K562 (cell line): Measurements from ENCODE around the gene IL5. TPM values are rescaled to one million over a fixed set of nuclear protein-coding genes. Genes with fewer than 3 reads are reported as not detected.

Source experiments
- ATAC-seq: fragments of 200-7000 bp; cut with Tn5 transposase; 3 replicates; pipeline ENCODE4 v1.9.1; 2020; ENCODE audit warnings: moderate library complexity
- BruUV-seq: library from RNA; stranded (reverse); fragments of 400-500 nt; replicated peaks from 2 replicates; lab custom pipeline; 2021; lab: Mats Ljungman, UMichigan
- CTCF ChIA-PET: fragments of 300-600 bp; formaldehyde crosslinking; extraction: SDS; loops from one replicate; lab custom pipeline; 2021; ENCODE audit warnings: low intra/inter-chr PET ratio; lab: Yijun Ruan, JAX
- POLR2A ChIA-PET: fragments of 300-600, 350-650 bp; sonication (Branson Sonifier 250); formaldehyde crosslinking; extraction: SDS; loops from one replicate; lab custom pipeline; 2021; ENCODE audit warnings: antibody characterized with exemption, inconsistent platforms; lab: Yijun Ruan, JAX
- DNase-seq, 4 experiments: peaks; one replicate each; pipeline versions ENCODE4 v3.0.0 to v3.0.0-alpha.2; 2011 to 2018; ENCODE audit warnings: low spot score in 3 of 4, mixed read lengths in 3 of 4; ENCODE audit errors: extremely low read depth in 1 of 4
- FAIRE-seq: peaks from 2 replicates; lab custom pipeline; 2011; peaks lifted over from hg19 to GRCh38; lab: Jason Lieb, UNC
- H2AFZ ChIP-seq: 2 replicates; pipeline ENCODE4 v1.6.0; 2011; ENCODE audit warnings: low read depth, low read length, control low read depth, inconsistent platforms
- H3K27ac ChIP-seq: fragments of 200-600 bp; 3 replicates; pipeline ENCODE4 v1.8.0; 2011; ENCODE audit warnings: low read depth, mild to moderate bottlenecking, control low read depth, inconsistent platforms, low read length, moderate library complexity, mixed read lengths; ENCODE audit errors: extremely low read depth
- H3K27me3 ChIP-seq, 2 experiments: fragments of 300-600 bp in 1 of 2; 2 replicates in 1 of 2; 3 replicates in 1 of 2; pipeline versions ENCODE4 v1.6.0 to v1.8.0; 2011; ENCODE audit warnings: inconsistent platforms in 2 of 2, low read length in 2 of 2, mild to moderate bottlenecking in 1 of 2, mixed read lengths in 1 of 2, moderate library complexity in 1 of 2; ENCODE audit not compliant: control insufficient read depth in 2 of 2, insufficient read depth in 2 of 2
- H3K36me3 ChIP-seq: fragments of 300-600 bp; 3 replicates; pipeline ENCODE4 v1.8.0; 2011; ENCODE audit warnings: mild to moderate bottlenecking, low read length, inconsistent platforms; ENCODE audit not compliant: control insufficient read depth, insufficient read depth
- H3K4me1 ChIP-seq, 2 experiments: fragments of 200-600 bp in 1 of 2; replicated peaks in 1 of 2; 2 replicates in 1 of 2; 3 replicates in 1 of 2; pipeline versions ENCODE4 v1.5.1 to v1.8.0; 2011; ENCODE audit warnings: inconsistent platforms in 2 of 2, low read length in 2 of 2, mild to moderate bottlenecking in 1 of 2, mixed read lengths in 1 of 2, moderate library complexity in 1 of 2; ENCODE audit not compliant: control insufficient read depth in 2 of 2, insufficient read depth in 2 of 2
- H3K4me2 ChIP-seq: 2 replicates; pipeline ENCODE4 v1.6.1; 2011; ENCODE audit warnings: low read length, control low read depth, inconsistent platforms, mixed read lengths; ENCODE audit not compliant: insufficient read depth
- H3K4me3 ChIP-seq: fragments of 200-600 bp; sonication (generic), shearing (Covaris generic); 2 replicates; pipeline ENCODE4 v1.5.1; 2016; ENCODE audit warnings: control low read depth, inconsistent platforms
- H3K79me2 ChIP-seq: fragments of 200-600 bp; 3 replicates; pipeline ENCODE4 v1.8.0; 2011; ENCODE audit warnings: low read length, inconsistent platforms; ENCODE audit not compliant: control insufficient read depth, insufficient read depth
- H3K9ac ChIP-seq, 2 experiments: 2 replicates each; pipeline versions ENCODE4 v1.6.0 to v1.6.1; 2011; ENCODE audit warnings: low read depth in 2 of 2, low read length in 2 of 2, control low read depth in 1 of 2, inconsistent platforms in 1 of 2, mild to moderate bottlenecking in 1 of 2, mixed read lengths in 1 of 2; ENCODE audit not compliant: insufficient read depth in 1 of 2
- H3K9me1 ChIP-seq: one replicate; pipeline ENCODE4 v1.6.0; 2011; ENCODE audit warnings: inconsistent platforms, mild to moderate bottlenecking, low read length, moderate library complexity; ENCODE audit not compliant: control insufficient read depth, insufficient read depth
- H3K9me3 ChIP-seq: replicated peaks from 2 replicates; pipeline ENCODE4 v1.5.1; 2011; ENCODE audit warnings: low read depth, low read length, inconsistent platforms; ENCODE audit not compliant: control insufficient read depth, insufficient read depth
- H4K20me1 ChIP-seq: replicated peaks from 2 replicates; pipeline ENCODE4 v1.6.1; 2011; ENCODE audit warnings: low read length, inconsistent platforms, mixed read lengths; ENCODE audit not compliant: control insufficient read depth, insufficient read depth
- ARNT ChIP-seq, 2 experiments: fragments of 450-650 bp; IDR thresholded peaks; 2 replicates each; pipeline ENCODE4 v1.6.1; 2016; ENCODE audit warnings: mild to moderate bottlenecking in 1 of 2
- CBFA2T2 ChIP-seq: fragments of 450-650 bp; conservative IDR thresholded peaks from 2 replicates; pipeline ENCODE4 v1.6.1; 2017; ENCODE audit warnings: mild to moderate bottlenecking
- CBFA2T3 ChIP-seq: fragments of 450-650 bp; IDR thresholded peaks from 2 replicates; pipeline ENCODE4 v1.6.1; 2017
- CBX5 ChIP-seq: IDR thresholded peaks from 2 replicates; pipeline ENCODE4 v1.6.1; 2014; ENCODE audit warnings: low read depth, borderline replicate concordance
- DACH1 ChIP-seq: fragments of 450-650 bp; IDR thresholded peaks from 2 replicates; pipeline ENCODE4 v1.6.1; 2018; ENCODE audit not compliant: partially characterized antibody
- DPF2 ChIP-seq: fragments of 450-650 bp; IDR thresholded peaks from 2 replicates; pipeline ENCODE4 v1.6.1; 2016
- EP300 ChIP-seq: IDR thresholded peaks from 2 replicates; pipeline ENCODE4 v1.6.1; 2012; ENCODE audit warnings: low read length, improper control_type of control experiment
- GABPA ChIP-seq: fragments of 200-800 bp; sonication (Bioruptor generic); conservative IDR thresholded peaks from 2 replicates; pipeline ENCODE4 v1.6.1; 2016; ENCODE audit warnings: low read depth, missing genetic modification characterization, missing compliant biosample characterization
- KDM5B ChIP-seq: fragments of 200-600 bp; sonication (generic); IDR thresholded peaks from 2 replicates; pipeline ENCODE4 v1.6.1; 2012; ENCODE audit warnings: low read depth, mild to moderate bottlenecking, moderate library complexity, low read length, control low read depth, inconsistent platforms; ENCODE audit not compliant: insufficient replicate concordance
- MTA2 ChIP-seq: fragments of 450-650 bp; IDR thresholded peaks from 2 replicates; pipeline ENCODE4 v1.6.1; 2016; ENCODE audit warnings: low read depth
- NCOA1 ChIP-seq: fragments of 450-650 bp; IDR thresholded peaks from 2 replicates; pipeline ENCODE4 v1.6.1; 2016; ENCODE audit warnings: low read depth
- PRMT5 ChIP-seq: sonication (generic); formaldehyde crosslinking; IDR thresholded peaks from 2 replicates; pipeline ENCODE4 v1.5.0; 2020; ENCODE audit warnings: missing genetic modification reagents
- RCOR1 ChIP-seq, 2 experiments: IDR thresholded peaks; 2 replicates each; pipeline ENCODE4 v1.6.1; 2012; ENCODE audit warnings: low read depth in 2 of 2, low read length in 2 of 2, borderline replicate concordance in 1 of 2, improper control_type of control experiment in 1 of 2
- SMARCE1 ChIP-seq: fragments of 450-650 bp; IDR thresholded peaks from 2 replicates; pipeline ENCODE4 v1.7.1; 2016; ENCODE audit warnings: mild to moderate bottlenecking
- YBX1 ChIP-seq: fragments of 450-650 bp; IDR thresholded peaks from 2 replicates; pipeline ENCODE4 v1.7.1; 2016; ENCODE audit warnings: mild to moderate bottlenecking
- ZNF318 ChIP-seq, 2 experiments: fragments of 450-650 bp; IDR thresholded peaks; 2 replicates each; pipeline ENCODE4 v1.6.1; 2016; ENCODE audit warnings: mild to moderate bottlenecking in 2 of 2, borderline replicate concordance in 1 of 2, low read depth in 1 of 2, moderate library complexity in 1 of 2
- WGBS: fragments of 100-300 bp; shearing (Covaris generic); methylation state at CpG from one replicate; pipeline ENCODE4 v1.1.6; 2016; ENCODE audit warnings: low coverage, mixed read lengths; ENCODE audit not compliant: insufficient coverage; ENCODE audit errors: missing lambda C conversion rate; 5-methylcytosine and 5-hydroxymethylcytosine counted together
- in situ Hi-C: fragments of 300-500 bp; cut with MboI; formaldehyde crosslinking; loops from 4 replicates; pipeline ENCODE4 v1.15.0; 2018; ENCODE audit warnings: inconsistent platforms, mixed read lengths
- intact Hi-C: fragments of 100-400 bp; cut with micrococcal nuclease; formaldehyde crosslinking; loops from 2 replicates; pipeline ENCODE4 v1.14.2; 2022
- polyA plus RNA-seq, 8 experiments: library from polyadenylated mRNA; depleted of rRNA in 4 of 8; stranded (reverse) in 5 of 8; unstranded in 3 of 8; fragments of >200 nt; fragmentation: Nextera tagmentation in 2 of 8; fragmentation: Illumina TruSeq in 1 of 8; extraction: Ambion mirVana in 2 of 8; extraction: Trizol in 1 of 8; gene quantifications; 2 replicates each; pipeline versions ENCODE4 v1.2.1 to v1.2.3, GENCODE V29; 2011 to 2014; ENCODE audit warnings: inconsistent platforms in 1 of 8, missing spikeins in 1 of 8
- total RNA-seq, 7 experiments: library from RNA; depleted of rRNA in 6 of 7; stranded (reverse); fragments of >200 nt in 6 of 7; fragmentation: Illumina TruSeq in 2 of 7; extraction: Trizol in 2 of 7; gene quantifications; 2 replicates each; pipeline versions ENCODE4 v1.2.1 to v1.2.3, GENCODE V29; 2011 to 2021; ENCODE audit warnings: low replicate concordance in 1 of 7

The IL5 gene
- total and polyA plus RNA-seq, 9 of the 15 experiments (the other 6 are each of a cell fraction or from before 2014, with no cell fraction given), result 0.44 TPM; not detected in 8

GRCh38 chr5:132528866-132529634 lies 14.3 kb downstream of the IL5 start:
- FAIRE-seq (peak; percentile 76), ATAC-seq (peak; percentile 7; the same call in 2 of the 3 replicates), DNase-seq (peak in 2 of 4 experiments; percentile 33 to 54)
- ChIA-PET CTCF (interaction anchor here (1.1 kb wide), 1 partner anchor 292 kb away, joined by 3 read pairs; no protein-coding TSS in a partner anchor), POLR2A (no interaction called here)
- H3K4me3 ChIP-seq, result no peak overlapping the region
- H3K9me1 ChIP-seq, result no peaks in the 10 kb centered on the region
- H3K27me3 ChIP-seq, result no peaks in the 10 kb centered on the region
- no peaks in the 10 kb centered on the region for H4K20me1 ChIP-seq
- BruUV-seq, result no TSS peak
- 0 out of 2 replicates have a peak overlapping the region, but pooled peaks have one; percentile 15 for H2AFZ ChIP-seq
- H3K9ac ChIP-seq, result no peak overlapping the region
- peak overlapping the region; percentile 10; the same call in 1 of the 2 replicates for H3K4me2 ChIP-seq
- H3K27ac ChIP-seq, result no peak overlapping the region
- 16% methylated on average over 6 of the region's 6 CpGs for WGBS
- in situ Hi-C loops (loop anchor here (5.0 kb wide), 1 partner anchor 343 kb away; the partner anchor contains the start of gene LEAP2), intact Hi-C loops (loop anchor here (5.0 kb wide), 2 partner anchors 63 to 123 kb away; no protein-coding TSS in a partner anchor)
- peaks cover 4 to 26% of the 10 kb centered on the region in 2 experiments; a peak in 4 of 5 replicates for H3K4me1 ChIP-seq
- no peaks in the 10 kb centered on the region for H3K36me3 ChIP-seq
- H3K9me3 ChIP-seq, result no peaks in the 10 kb centered on the region
- no peaks in the 10 kb centered on the region for H3K79me2 ChIP-seq
- TF ChIP-seq KDM5B, result no peak
- no peak for TF ChIP-seq NCOA1
- TF ChIP-seq MTA2, result no peak
- peak; percentile 24; the same call in 1 of the 2 replicates for TF ChIP-seq CBFA2T2
- TF ChIP-seq EP300, result peak; percentile 58; the same call in 1 of the 2 replicates
- TF ChIP-seq ARNT (IDR thresholded peaks at IDR 0.05), result no peak
- TF ChIP-seq PRMT5 (CRISPR knock-in tag), result no peak
- no peak for TF ChIP-seq DACH1
- no peak for TF ChIP-seq CBX5
- no peak for TF ChIP-seq YBX1
- TF ChIP-seq DPF2, result peak; percentile 65
- 0 out of 2 replicates have a peak, but pooled peaks have one; percentile 34 for TF ChIP-seq SMARCE1
- TF ChIP-seq GABPA, result no peak
- peak; percentile 59 for TF ChIP-seq CBFA2T3
- no peak for TF ChIP-seq ZNF318 (IDR thresholded peaks at IDR 0.05; ENCODE audit: borderline replicate concordance in 1 of 2, low read depth in 1 of 2)
- TF ChIP-seq RCOR1 (IDR thresholded peaks at IDR 0.05; ENCODE audit: borderline replicate concordance in 1 of 2, low read depth in 2 of 2, low read length in 2 of 2), result peak in 1 of 2 experiments; percentile 91; a peak in 2 of 4 replicates
